ENCODE measurements around the gene TFAP2C. TPM values are rescaled to one million over a fixed set of nuclear protein-coding genes. Genes with fewer than 3 reads are reported as not detected.

The TFAP2C gene
- 0.19 TPM for total RNA-seq
- long read RNA-seq = 0 reads

DNA sequence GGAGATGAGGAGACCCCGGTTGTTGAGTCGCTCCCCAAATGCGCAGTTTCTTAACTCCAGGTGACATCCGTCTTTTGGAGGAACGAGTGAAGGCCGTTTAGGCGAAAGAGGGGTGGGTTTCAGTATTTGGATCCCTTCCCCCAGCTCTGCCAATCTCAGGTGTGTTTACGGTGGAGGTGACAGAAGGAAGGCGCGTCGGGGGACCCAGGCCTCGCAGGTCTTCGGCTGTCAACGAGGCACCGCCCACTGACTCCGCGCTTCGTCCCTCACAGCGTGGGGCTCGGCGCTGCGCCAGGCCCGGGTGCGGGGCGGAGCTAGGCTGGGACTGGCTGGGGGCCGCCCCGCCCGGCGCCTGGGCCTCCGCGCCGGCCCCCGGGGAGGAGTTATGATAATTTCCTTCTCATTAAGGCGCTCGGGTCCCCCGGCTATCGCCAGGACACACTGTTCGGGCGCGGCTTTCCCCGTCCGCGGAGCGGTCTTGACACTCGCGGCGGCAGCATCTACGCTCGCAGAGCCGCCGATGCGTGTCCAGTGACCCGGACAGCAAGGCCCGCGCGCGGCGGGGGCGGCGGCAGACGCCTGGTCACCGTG is at the start of gene TFAP2C:
Gene TFAP2C (plus strand): TSS at position 434 of the 591 bp plus-strand sequence. CDS start 239 bp downstream, outside the sequence.
- Histone ChIP-seq H3K4me3 (peak within 1 kb of the TSS; percentile 68), H3K9me3 (replicated peaks) (no peaks in the 10 kb centered on the region), H3K36me3 (no peaks in the 10 kb centered on the region), H3K27me3 (ENCODE audit: low read depth) (peaks cover 100% of the 10 kb centered on the region), H3K27ac (replicated peaks) (no peak within 1 kb of the TSS), H3K4me1 (peaks cover 64% of the 10 kb centered on the region)
- intact Hi-C loops (cut with micrococcal nuclease) = no loop called here
- TF ChIP-seq, protein P1, sequence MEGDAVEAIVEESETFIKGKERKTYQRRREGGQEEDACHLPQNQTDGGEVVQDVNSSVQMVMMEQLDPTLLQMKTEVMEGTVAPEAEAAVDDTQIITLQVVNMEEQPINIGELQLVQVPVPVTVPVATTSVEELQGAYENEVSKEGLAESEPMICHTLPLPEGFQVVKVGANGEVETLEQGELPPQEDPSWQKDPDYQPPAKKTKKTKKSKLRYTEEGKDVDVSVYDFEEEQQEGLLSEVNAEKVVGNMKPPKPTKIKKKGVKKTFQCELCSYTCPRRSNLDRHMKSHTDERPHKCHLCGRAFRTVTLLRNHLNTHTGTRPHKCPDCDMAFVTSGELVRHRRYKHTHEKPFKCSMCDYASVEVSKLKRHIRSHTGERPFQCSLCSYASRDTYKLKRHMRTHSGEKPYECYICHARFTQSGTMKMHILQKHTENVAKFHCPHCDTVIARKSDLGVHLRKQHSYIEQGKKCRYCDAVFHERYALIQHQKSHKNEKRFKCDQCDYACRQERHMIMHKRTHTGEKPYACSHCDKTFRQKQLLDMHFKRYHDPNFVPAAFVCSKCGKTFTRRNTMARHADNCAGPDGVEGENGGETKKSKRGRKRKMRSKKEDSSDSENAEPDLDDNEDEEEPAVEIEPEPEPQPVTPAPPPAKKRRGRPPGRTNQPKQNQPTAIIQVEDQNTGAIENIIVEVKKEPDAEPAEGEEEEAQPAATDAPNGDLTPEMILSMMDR (IDR thresholded peaks at IDR 0.05; ENCODE audit: borderline replicate concordance) = no peak
- peak; percentile 59 for DNase-seq

DNA sequence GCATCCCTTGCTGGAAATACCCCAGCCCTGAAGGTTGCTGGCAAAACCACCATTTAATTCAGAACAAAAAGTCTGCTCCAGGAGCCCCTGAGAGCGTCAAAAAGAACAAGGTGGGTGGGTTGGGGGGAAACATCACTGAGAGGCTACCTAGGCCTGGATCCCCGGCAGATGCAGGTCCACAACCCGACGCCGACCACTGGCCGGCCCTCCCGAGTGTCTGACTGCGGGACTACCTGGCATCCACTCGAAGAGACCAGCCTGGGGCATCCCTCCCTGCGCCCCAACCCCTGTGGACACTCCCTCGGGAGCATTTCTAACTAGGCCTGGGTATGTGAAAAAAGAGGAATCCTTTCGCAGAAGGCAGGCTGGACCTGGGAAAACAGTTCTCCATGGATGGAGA is 48.9 kb upstream of the TFAP2C start:
- intact Hi-C loops (cut with micrococcal nuclease) = no loop called here
- Histone ChIP-seq H3K9me3 (replicated peaks) (no peaks in the 10 kb centered on the region), H3K4me1 (no peaks in the 10 kb centered on the region), H3K36me3 (no peaks in the 10 kb centered on the region), H3K27me3 (ENCODE audit: low read depth) (peaks cover 51% of the 10 kb centered on the region), H3K4me3 (no peak overlapping the region), H3K27ac (replicated peaks) (no peak overlapping the region)
- TF ChIP-seq, protein P1 (IDR thresholded peaks at IDR 0.05; ENCODE audit: borderline replicate concordance) = no peak
- DNase-seq = no peak

DNA sequence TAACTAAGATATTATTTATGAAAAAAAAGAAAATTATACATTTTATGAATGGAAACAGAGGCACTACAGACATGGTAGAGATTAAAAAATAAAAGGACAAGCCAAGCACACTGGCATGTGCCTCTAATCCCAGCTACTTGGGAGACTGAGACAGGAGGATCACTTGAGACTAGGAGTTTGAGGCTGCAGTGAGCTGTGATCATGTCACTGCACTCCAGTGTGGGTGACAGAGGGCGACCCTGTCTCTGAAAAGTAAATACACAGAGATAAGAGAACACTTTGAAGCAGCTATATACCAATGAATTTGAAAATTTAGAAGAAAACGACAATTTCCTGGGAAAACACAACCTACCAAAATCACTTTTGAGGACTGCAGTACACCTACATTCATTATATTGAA is 47.4 kb upstream of the TFAP2C start:
- no peaks in the 10 kb centered on the region for H3K36me3 ChIP-seq
- TF ChIP-seq, protein P1 (IDR thresholded peaks at IDR 0.05; ENCODE audit: borderline replicate concordance) = no peak
- H3K27ac ChIP-seq (replicated peaks) = no peak overlapping the region
- no peaks in the 10 kb centered on the region for H3K4me1 ChIP-seq
- peaks cover 52% of the 10 kb centered on the region for H3K27me3 ChIP-seq (ENCODE audit: low read depth)
- no peak overlapping the region for H3K4me3 ChIP-seq
- no peaks in the 10 kb centered on the region for H3K9me3 ChIP-seq (replicated peaks)
- no peak for DNase-seq
- intact Hi-C loops (cut with micrococcal nuclease) = no loop called here

DNA sequence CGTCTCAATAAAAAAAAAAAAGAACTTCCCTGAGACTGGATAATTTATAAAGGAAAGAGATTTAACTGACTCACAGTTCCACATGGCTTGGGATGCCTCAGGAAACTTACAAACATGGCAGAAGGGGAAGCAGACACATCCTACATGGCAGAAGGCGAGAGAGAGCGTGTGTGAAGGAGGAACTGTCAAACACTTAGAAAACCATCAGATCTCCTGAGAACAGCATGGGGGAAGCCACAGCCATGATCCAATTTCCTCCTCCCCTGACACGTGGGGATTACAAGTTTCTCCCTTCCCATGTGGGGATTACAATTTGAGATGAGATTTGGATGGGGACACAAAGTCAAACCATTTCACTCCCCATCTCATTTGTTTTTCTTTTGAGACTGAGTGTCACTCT is 46.6 kb upstream of the TFAP2C start:
- intact Hi-C loops (cut with micrococcal nuclease) = no loop called here
- DNase-seq = no peak
- H3K4me1 ChIP-seq = no peaks in the 10 kb centered on the region
- no peak overlapping the region for H3K27ac ChIP-seq (replicated peaks)
- peaks cover 55% of the 10 kb centered on the region for H3K27me3 ChIP-seq (ENCODE audit: low read depth)
- TF ChIP-seq, protein P1 (IDR thresholded peaks at IDR 0.05; ENCODE audit: borderline replicate concordance) = no peak
- H3K36me3 ChIP-seq = no peaks in the 10 kb centered on the region
- no peak overlapping the region for H3K4me3 ChIP-seq
- no peaks in the 10 kb centered on the region for H3K9me3 ChIP-seq (replicated peaks)

DNA sequence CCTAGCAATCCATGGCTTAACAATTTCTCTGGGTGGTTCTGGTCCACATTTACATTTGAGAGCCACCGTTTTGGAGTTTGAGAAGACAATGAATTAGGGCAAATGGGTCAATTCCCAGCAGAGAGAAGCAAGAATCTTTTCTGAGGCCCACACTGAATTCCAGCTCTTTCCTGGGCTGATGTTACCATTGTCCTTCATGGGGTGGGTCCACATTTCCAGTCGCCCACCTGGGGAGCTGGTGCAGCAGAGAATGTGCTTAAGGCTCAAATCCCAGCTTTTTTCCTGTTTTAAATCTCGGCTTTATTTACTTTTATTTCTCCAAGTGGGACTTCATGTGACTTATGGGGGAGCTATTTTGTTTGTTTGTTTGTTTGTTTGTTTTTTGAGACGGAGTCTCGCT is 44.2 kb upstream of the TFAP2C start:
- intact Hi-C loops (cut with micrococcal nuclease) = no loop called here
- Histone ChIP-seq H3K27me3 (ENCODE audit: low read depth) (peaks cover 39% of the 10 kb centered on the region), H3K9me3 (replicated peaks) (no peaks in the 10 kb centered on the region), H3K36me3 (no peaks in the 10 kb centered on the region), H3K4me3 (no peak overlapping the region), H3K27ac (replicated peaks) (no peak overlapping the region), H3K4me1 (no peaks in the 10 kb centered on the region)
- TF ChIP-seq, protein P1 (IDR thresholded peaks at IDR 0.05; ENCODE audit: borderline replicate concordance) = no peak
- DNase-seq = no peak
